PFSK-1 (cell line): Measurements from ENCODE around the gene FZD7.

Experiments used
- FOXP2 ChIP-seq: optimal IDR thresholded peaks from 2 replicates; pipeline ENCODE3; 2011; ENCODE audit warnings: borderline replicate concordance, control low read depth, inconsistent platforms; ENCODE audit not compliant: insufficient read depth; ENCODE audit errors: extremely low read length, extremely low read depth
- POLR2AphosphoS5 ChIP-seq: IDR thresholded peaks from 2 replicates; pipeline ENCODE4 v1.6.1; 2012; ENCODE audit warnings: low read depth, mild to moderate bottlenecking, control low read depth, low read length, moderate library complexity
- SIN3A ChIP-seq: IDR thresholded peaks from 2 replicates; pipeline ENCODE4 v1.6.1; 2012; ENCODE audit warnings: mild to moderate bottlenecking, low read length, moderate library complexity, borderline replicate concordance; ENCODE audit not compliant: insufficient read depth
- TAF1 ChIP-seq: IDR thresholded peaks from 2 replicates; pipeline ENCODE4 v1.6.1; 2012; ENCODE audit warnings: low read length, control low read depth, borderline replicate concordance; ENCODE audit not compliant: insufficient read depth
- TF ChIP-seq, protein P1 (sequence below), 2 experiments: IDR thresholded peaks; 2 replicates each; pipeline versions ENCODE4 v1.6.1 to v1.8.0; 2011 to 2012; ENCODE audit warnings: low read depth in 2 of 2, low read length in 2 of 2, control low read depth in 1 of 2, inconsistent platforms in 1 of 2, mild to moderate bottlenecking in 1 of 2, moderate library complexity in 1 of 2; ENCODE audit not compliant: insufficient read depth in 1 of 2

Gene FZD7

DNA sequence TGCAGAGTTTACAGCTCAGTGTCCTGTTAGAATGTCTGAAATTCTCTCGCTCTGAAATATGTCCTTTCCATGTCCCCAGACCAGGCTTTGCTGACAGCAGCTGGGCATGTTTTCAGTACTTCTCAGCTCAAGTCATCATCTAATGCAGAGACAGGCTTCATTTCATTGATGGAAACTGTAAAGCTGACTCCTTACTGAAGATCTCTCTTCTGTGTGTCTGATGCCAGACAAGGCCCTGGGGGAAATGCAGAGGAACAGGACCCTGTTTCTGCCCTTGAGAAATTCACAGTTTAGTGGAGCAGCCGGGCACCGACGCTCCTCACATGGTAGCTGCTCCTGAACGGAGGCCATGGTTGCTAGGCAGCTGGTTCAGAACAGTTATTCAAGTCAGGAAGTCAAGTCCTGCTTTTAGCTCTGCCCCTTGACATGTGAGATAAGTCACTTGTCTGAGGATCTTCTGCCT lies 24.6 kb upstream of the FZD7 start:
- TF ChIP-seq, protein P1, sequence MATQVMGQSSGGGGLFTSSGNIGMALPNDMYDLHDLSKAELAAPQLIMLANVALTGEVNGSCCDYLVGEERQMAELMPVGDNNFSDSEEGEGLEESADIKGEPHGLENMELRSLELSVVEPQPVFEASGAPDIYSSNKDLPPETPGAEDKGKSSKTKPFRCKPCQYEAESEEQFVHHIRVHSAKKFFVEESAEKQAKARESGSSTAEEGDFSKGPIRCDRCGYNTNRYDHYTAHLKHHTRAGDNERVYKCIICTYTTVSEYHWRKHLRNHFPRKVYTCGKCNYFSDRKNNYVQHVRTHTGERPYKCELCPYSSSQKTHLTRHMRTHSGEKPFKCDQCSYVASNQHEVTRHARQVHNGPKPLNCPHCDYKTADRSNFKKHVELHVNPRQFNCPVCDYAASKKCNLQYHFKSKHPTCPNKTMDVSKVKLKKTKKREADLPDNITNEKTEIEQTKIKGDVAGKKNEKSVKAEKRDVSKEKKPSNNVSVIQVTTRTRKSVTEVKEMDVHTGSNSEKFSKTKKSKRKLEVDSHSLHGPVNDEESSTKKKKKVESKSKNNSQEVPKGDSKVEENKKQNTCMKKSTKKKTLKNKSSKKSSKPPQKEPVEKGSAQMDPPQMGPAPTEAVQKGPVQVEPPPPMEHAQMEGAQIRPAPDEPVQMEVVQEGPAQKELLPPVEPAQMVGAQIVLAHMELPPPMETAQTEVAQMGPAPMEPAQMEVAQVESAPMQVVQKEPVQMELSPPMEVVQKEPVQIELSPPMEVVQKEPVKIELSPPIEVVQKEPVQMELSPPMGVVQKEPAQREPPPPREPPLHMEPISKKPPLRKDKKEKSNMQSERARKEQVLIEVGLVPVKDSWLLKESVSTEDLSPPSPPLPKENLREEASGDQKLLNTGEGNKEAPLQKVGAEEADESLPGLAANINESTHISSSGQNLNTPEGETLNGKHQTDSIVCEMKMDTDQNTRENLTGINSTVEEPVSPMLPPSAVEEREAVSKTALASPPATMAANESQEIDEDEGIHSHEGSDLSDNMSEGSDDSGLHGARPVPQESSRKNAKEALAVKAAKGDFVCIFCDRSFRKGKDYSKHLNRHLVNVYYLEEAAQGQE (IDR thresholded peaks at IDR 0.05; ENCODE audit: insufficient read depth in 1 of 2, low read depth in 2 of 2, low read length in 2 of 2), result no peak
- no peak for TF ChIP-seq TAF1
- no peak for TF ChIP-seq POLR2AphosphoS5

DNA sequence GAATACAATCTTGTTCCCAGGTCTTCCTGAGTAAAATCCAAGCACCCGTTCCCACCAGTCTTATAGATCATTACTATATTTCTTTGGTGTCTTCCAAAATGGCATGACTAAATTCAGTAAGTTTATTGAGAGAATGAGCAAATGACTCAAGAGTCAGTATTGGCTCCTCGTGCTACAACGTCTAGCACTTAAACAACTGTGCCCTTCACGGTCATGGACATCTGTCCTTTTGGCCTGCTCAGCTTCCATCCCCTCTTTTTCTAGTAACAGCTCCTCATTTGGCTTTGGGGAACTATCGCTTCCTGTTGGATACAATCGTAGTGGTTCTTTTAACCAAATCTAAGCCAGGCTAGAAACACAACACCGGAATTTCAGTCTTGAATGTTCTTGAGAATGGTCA lies 24.1 kb upstream of the FZD7 start:
- no peak for TF ChIP-seq FOXP2
- TF ChIP-seq, protein P1 (IDR thresholded peaks at IDR 0.05; ENCODE audit: insufficient read depth in 1 of 2, low read depth in 2 of 2, low read length in 2 of 2), result no peak
- no peak for TF ChIP-seq SIN3A
- no peak for TF ChIP-seq TAF1
- TF ChIP-seq POLR2AphosphoS5, result no peak

DNA sequence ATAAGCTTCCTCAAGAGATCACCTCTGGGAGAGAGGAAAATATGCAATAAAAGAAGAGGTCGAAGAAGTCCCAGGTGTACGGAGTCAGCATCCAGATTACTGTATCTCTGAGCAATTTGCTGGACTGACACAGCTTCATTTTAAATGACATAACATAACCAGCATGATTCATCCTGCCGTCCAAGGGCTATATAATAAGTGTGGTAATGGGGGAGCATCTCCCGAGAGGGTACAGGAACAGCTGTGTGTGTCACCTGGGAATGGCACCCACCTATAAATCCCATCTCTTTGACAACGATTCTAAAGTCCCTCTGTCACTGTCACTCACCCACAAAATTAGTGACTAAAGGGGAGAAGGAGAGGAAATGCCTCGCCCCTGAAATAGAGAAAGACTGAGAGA lies 19.3 kb upstream of the FZD7 start:
- TF ChIP-seq POLR2AphosphoS5 (no peak), TAF1 (no peak), SIN3A (no peak), FOXP2 (no peak)
- TF ChIP-seq, protein P1 (IDR thresholded peaks at IDR 0.05; ENCODE audit: insufficient read depth in 1 of 2, low read depth in 2 of 2, low read length in 2 of 2), result no peak

DNA sequence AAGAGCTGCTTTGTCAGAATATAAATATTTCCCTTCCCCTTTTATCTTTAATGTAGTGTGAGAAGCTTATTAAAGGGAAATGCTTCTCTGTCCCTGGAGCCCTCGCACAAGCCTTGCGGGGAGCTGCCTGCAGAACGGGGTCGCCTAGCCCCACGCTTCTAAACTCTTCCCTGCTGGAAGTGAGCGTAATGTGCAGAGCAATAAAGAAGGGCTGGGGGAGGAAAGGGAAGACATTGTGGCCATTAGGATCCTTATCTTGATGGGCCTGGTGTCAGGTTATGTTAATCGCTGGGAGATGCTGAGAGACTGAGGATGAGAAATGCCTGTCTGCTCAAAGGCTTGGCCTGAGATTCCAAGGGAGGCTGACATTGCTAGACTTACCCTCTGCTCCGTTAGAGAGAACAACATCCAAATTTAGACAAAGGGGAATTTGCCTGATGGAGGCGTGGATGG lies 18.9 kb upstream of the FZD7 start:
- no peak for TF ChIP-seq TAF1
- TF ChIP-seq, protein P1 (IDR thresholded peaks at IDR 0.05; ENCODE audit: insufficient read depth in 1 of 2, low read depth in 2 of 2, low read length in 2 of 2), result 0 out of 4 replicates have a peak, but pooled peaks of 1 of the 2 experiments have one; percentile 30

DNA sequence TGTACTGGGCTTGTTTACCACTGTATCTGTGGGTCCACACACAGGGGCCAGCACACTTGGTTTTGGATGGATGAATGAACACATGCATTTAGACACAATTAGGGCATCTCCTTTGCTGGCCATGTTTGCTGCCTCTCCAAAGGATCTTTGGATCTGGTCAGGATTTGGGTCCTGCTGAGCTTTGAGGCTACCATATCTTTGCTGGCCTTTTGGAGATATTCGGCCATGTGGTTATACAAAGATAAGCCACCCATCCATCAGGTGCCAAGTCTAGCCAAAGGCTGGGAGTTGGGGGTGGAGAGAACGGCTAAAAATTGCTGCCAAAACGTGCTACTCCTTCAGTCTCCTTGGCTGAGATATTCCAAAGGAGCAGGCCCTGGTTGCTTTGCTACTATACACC lies 18.2 kb upstream of the FZD7 start:
- TF ChIP-seq FOXP2 (no peak), TAF1 (no peak), SIN3A (no peak), POLR2AphosphoS5 (no peak)
- TF ChIP-seq, protein P1 (IDR thresholded peaks at IDR 0.05; ENCODE audit: insufficient read depth in 1 of 2, low read depth in 2 of 2, low read length in 2 of 2), result no peak
